ENCODE results near the gene FOXP1.

DNA sequence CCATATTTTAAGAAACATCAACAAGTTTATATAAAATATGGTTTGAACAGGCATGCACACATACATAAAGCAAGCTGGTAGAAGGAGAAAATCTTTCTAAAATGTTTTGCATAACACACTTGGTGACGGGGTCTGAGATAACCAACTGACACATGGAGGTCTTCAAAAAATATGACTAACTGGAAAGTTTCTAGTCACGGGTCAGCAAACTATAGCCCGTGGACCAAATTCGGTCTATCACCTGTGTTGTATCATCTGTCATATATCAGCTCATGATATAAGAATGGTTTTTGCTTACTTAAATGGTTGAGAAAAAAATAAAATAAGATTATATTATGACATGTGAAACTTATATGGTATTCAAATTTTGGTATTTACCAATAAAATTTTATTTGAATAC lies 465.1 kb downstream of the FOXP1 start:
- no peak for TF ChIP-seq POLR2A (IDR thresholded peaks at IDR 0.05)
- TF ChIP-seq, protein P1, sequence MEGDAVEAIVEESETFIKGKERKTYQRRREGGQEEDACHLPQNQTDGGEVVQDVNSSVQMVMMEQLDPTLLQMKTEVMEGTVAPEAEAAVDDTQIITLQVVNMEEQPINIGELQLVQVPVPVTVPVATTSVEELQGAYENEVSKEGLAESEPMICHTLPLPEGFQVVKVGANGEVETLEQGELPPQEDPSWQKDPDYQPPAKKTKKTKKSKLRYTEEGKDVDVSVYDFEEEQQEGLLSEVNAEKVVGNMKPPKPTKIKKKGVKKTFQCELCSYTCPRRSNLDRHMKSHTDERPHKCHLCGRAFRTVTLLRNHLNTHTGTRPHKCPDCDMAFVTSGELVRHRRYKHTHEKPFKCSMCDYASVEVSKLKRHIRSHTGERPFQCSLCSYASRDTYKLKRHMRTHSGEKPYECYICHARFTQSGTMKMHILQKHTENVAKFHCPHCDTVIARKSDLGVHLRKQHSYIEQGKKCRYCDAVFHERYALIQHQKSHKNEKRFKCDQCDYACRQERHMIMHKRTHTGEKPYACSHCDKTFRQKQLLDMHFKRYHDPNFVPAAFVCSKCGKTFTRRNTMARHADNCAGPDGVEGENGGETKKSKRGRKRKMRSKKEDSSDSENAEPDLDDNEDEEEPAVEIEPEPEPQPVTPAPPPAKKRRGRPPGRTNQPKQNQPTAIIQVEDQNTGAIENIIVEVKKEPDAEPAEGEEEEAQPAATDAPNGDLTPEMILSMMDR (IDR thresholded peaks at IDR 0.05): no peak
